H9 (cell line): ENCODE results near the gene C12orf57. TPM values are rescaled to one million over a fixed set of nuclear protein-coding genes. Genes with fewer than 3 reads are reported as not detected.
A peak's percentile ranks its signal among the peaks of the same experiment; 100 is the strongest.

ENCODE experiments used
- DNase-seq: peaks from one replicate; pipeline ENCODE4 v3.0.0-alpha.2; 2017
- H2AFZ ChIP-seq: one replicate; pipeline ENCODE4 v1.6.1; 2013; ENCODE audit warnings: mild to moderate bottlenecking, low read length, control low read depth, moderate library complexity
- H2AK5ac ChIP-seq: 2 replicates; pipeline ENCODE4 v1.6.1; 2013; ENCODE audit warnings: low read length, control low read depth, mixed read lengths; ENCODE audit not compliant: insufficient read length
- H2BK120ac ChIP-seq: one replicate; pipeline ENCODE4 v1.6.1; 2013; ENCODE audit warnings: low read depth, mild to moderate bottlenecking, low read length, control low read depth, inconsistent platforms; ENCODE audit not compliant: poor library complexity, severe bottlenecking
- H2BK12ac ChIP-seq: 2 replicates; pipeline ENCODE4 v1.6.1; 2013; ENCODE audit warnings: low read length, control low read depth, mixed read lengths, low read depth; ENCODE audit not compliant: insufficient read length
- H2BK15ac ChIP-seq: 2 replicates; pipeline ENCODE4 v1.6.1; 2013; ENCODE audit warnings: low read depth, low read length, control low read depth
- H2BK20ac ChIP-seq: one replicate; pipeline ENCODE4 v1.6.1; 2013; ENCODE audit warnings: low read depth, mild to moderate bottlenecking, low read length, control low read depth, inconsistent platforms; ENCODE audit not compliant: poor library complexity, severe bottlenecking
- H2BK5ac ChIP-seq: 2 replicates; pipeline ENCODE4 v1.6.1; 2013; ENCODE audit warnings: low read length, control low read depth, mixed read lengths; ENCODE audit not compliant: insufficient read length
- H3K14ac ChIP-seq: 2 replicates; pipeline ENCODE4 v1.6.1; 2013; ENCODE audit warnings: low read length, control low read depth; ENCODE audit not compliant: insufficient read depth
- H3K18ac ChIP-seq: 2 replicates; pipeline ENCODE4 v1.6.1; 2013; ENCODE audit warnings: low read depth, mild to moderate bottlenecking, mixed read lengths, low read length, control low read depth; ENCODE audit not compliant: insufficient read length
- H3K23ac ChIP-seq: 2 replicates; pipeline ENCODE4 v1.6.1; 2013; ENCODE audit warnings: low read length, control low read depth, mixed read lengths, low read depth; ENCODE audit not compliant: insufficient read length
- H3K23me2 ChIP-seq: 2 replicates; pipeline ENCODE4 v1.6.1; 2013; ENCODE audit warnings: low read depth, mild to moderate bottlenecking, mixed read lengths, low read length, control low read depth; ENCODE audit not compliant: insufficient read length, poor library complexity, severe bottlenecking
- H3K27ac ChIP-seq: 2 replicates; pipeline ENCODE4 v1.5.1; 2013; ENCODE audit warnings: low read length, control low read depth, mixed read lengths, low read depth; ENCODE audit not compliant: insufficient read length
- H3K27me3 ChIP-seq: 2 replicates; pipeline ENCODE4 v1.6.1; 2013; ENCODE audit warnings: low read length, control low read depth, inconsistent platforms; ENCODE audit not compliant: insufficient read depth
- H3K4ac ChIP-seq: 2 replicates; pipeline ENCODE4 v1.6.1; 2013; ENCODE audit warnings: low read depth, mild to moderate bottlenecking, control low read depth, inconsistent platforms, low read length, moderate library complexity
- H3K4me1 ChIP-seq: 2 replicates; pipeline ENCODE4 v1.6.1; 2013; ENCODE audit warnings: low read length, control low read depth, inconsistent platforms; ENCODE audit not compliant: insufficient read depth
- H3K4me2 ChIP-seq: 2 replicates; pipeline ENCODE4 v1.6.1; 2013; ENCODE audit warnings: low read length, control low read depth, mixed read lengths; ENCODE audit not compliant: insufficient read length, insufficient read depth
- H3K56ac ChIP-seq: 2 replicates; pipeline ENCODE4 v1.6.1; 2013; ENCODE audit warnings: low read depth, mild to moderate bottlenecking, mixed read lengths, low read length, control low read depth; ENCODE audit not compliant: insufficient read length
- H3K79me1 ChIP-seq: 2 replicates; pipeline ENCODE4 v1.6.1; 2013; ENCODE audit warnings: low read depth, mild to moderate bottlenecking, moderate library complexity, low read length, control low read depth, inconsistent platforms; ENCODE audit not compliant: insufficient read depth, poor library complexity, severe bottlenecking
- H3K79me2 ChIP-seq: 2 replicates; pipeline ENCODE4 v1.6.1; 2013; ENCODE audit warnings: low read length, control low read depth, inconsistent platforms; ENCODE audit not compliant: insufficient read depth
- H3K9ac ChIP-seq: 2 replicates; pipeline ENCODE4 v1.6.1; 2013; ENCODE audit warnings: low read length, control low read depth, mixed read lengths; ENCODE audit not compliant: insufficient read length; ENCODE audit errors: extremely low read depth
- H3K9me3 ChIP-seq: one replicate; pipeline ENCODE4 v1.6.1; 2013; ENCODE audit warnings: low read depth, low read length, inconsistent platforms; ENCODE audit not compliant: control insufficient read depth
- H3T11ph ChIP-seq: one replicate; pipeline ENCODE4 v1.6.1; 2013; ENCODE audit warnings: mild to moderate bottlenecking, low read length, control low read depth, inconsistent platforms
- H4K20me1 ChIP-seq: one replicate; pipeline ENCODE4 v1.6.1; 2013; ENCODE audit not compliant: control insufficient read depth, insufficient read length, insufficient read depth
- H4K5ac ChIP-seq: 2 replicates; pipeline ENCODE4 v1.6.1; 2013; ENCODE audit warnings: low read depth, mild to moderate bottlenecking, mixed read lengths, low read length, control low read depth; ENCODE audit not compliant: insufficient read length
- H4K8ac ChIP-seq: replicated peaks from 2 replicates; pipeline ENCODE4 v1.6.1; 2013; ENCODE audit warnings: low read length, control low read depth, mixed read lengths, low read depth; ENCODE audit not compliant: insufficient read length
- H4K91ac ChIP-seq: 2 replicates; pipeline ENCODE4 v1.6.1; 2013; ENCODE audit warnings: low read depth, mild to moderate bottlenecking, moderate library complexity, mixed read lengths, low read length, control low read depth; ENCODE audit not compliant: insufficient read length
- H3K27ac Mint-ChIP-seq, 3 experiments: 2 replicates in 2 of 3; 3 replicates in 1 of 3; pipeline ENCODE4 v1.8.0; 2020 to 2021; ENCODE audit warnings: mixed read lengths in 3 of 3, mild to moderate bottlenecking in 1 of 3, moderate library complexity in 1 of 3
- H3K27me3 Mint-ChIP-seq: 2 replicates; pipeline ENCODE4 v1.8.0; 2021; ENCODE audit warnings: low read depth, mild to moderate bottlenecking, moderate library complexity, mixed read lengths
- H3K36me3 Mint-ChIP-seq, 3 experiments: 2 replicates in 2 of 3; 3 replicates in 1 of 3; pipeline ENCODE4 v1.8.0; 2020 to 2021; ENCODE audit warnings: low read depth in 3 of 3, mixed read lengths in 3 of 3; ENCODE audit not compliant: insufficient read depth in 1 of 3
- H3K4me1 Mint-ChIP-seq, 2 experiments: 2 replicates each; pipeline ENCODE4 v1.8.0; 2020; ENCODE audit warnings: mixed read lengths in 2 of 2
- H3K4me3 Mint-ChIP-seq, 2 experiments: 2 replicates in 1 of 2; 3 replicates in 1 of 2; pipeline ENCODE4 v1.8.0; 2020 to 2021; ENCODE audit warnings: mild to moderate bottlenecking in 2 of 2, mixed read lengths in 2 of 2, moderate library complexity in 1 of 2
- H3K9me3 Mint-ChIP-seq, 2 experiments: 2 replicates in 1 of 2; 3 replicates in 1 of 2; pipeline ENCODE4 v1.8.0; 2020; ENCODE audit warnings: mild to moderate bottlenecking in 2 of 2, mixed read lengths in 2 of 2, moderate library complexity in 1 of 2
- CTCF ChIP-seq: fragments of 200-600 bp; sonication (generic); conservative IDR thresholded peaks from 3 replicates; pipeline ENCODE4 v1.8.0; 2021; ENCODE audit warnings: antibody characterized with exemption, mild to moderate bottlenecking
- WGBS: extraction: QIAGEN DNeasy Blood & Tissue Kit; methylation state at CpG from one replicate; pipeline ENCODE4 v1.1.7; 2013; ENCODE audit warnings: missing lambda C conversion rate, low lambda C conversion rate, mixed read lengths; ENCODE audit not compliant: insufficient read length; ENCODE audit errors: extremely low coverage; 5-methylcytosine and 5-hydroxymethylcytosine counted together
- total RNA-seq: library from RNA; stranded (reverse); gene quantifications from 2 replicates; pipeline ENCODE4 v1.2.1, GENCODE V29; 2021

Gene C12orf57
- total RNA-seq, 1 experiment from 2014 or later = 195 TPM

- Histone ChIP-seq H2AFZ (no peak overlapping the region), H2AK5ac (no peak overlapping the region), H2BK12ac (no peak overlapping the region), H3K4me1 (peaks cover 2% of the 10 kb centered on the region; the same call in 1 of the 2 replicates), H2BK120ac (no peak overlapping the region), H3K9me3 (no peaks in the 10 kb centered on the region), H4K8ac (no peak overlapping the region), H3K27me3 (no peaks in the 10 kb centered on the region), H3K23me2 (no peaks in the 10 kb centered on the region), H2BK5ac (no peak overlapping the region), H3K9ac (no peak overlapping the region), H3K23ac (no peak overlapping the region), H3K4ac (no peak overlapping the region), H2BK15ac (no peak overlapping the region), H3T11ph (no peak overlapping the region), H3K79me1 (no peaks in the 10 kb centered on the region), H4K5ac (no peak overlapping the region), H3K18ac (no peak overlapping the region), H3K56ac (no peak overlapping the region), H4K20me1 (peaks cover 2% of the 10 kb centered on the region), H2BK20ac (no peak overlapping the region), H3K4me2 (no peak overlapping the region), H3K14ac (no peak overlapping the region), H3K79me2 (no peaks in the 10 kb centered on the region), H4K91ac (no peak overlapping the region), H3K27ac (no peak overlapping the region)
- peaks cover 0 to 6% (median 0%) of the 10 kb centered on the region in 3 experiments; a peak in 4 of 7 replicates for H3K36me3 Mint-ChIP-seq
- no peak overlapping the region for H3K4me3 Mint-ChIP-seq
- H3K4me1 Mint-ChIP-seq = peaks cover 14 to 26% of the 10 kb centered on the region in 2 experiments
- H3K27ac Mint-ChIP-seq = peak overlapping the region in 1 of 3 experiments; percentile 81; a peak in 1 of 7 replicates
- DNase-seq = no peak
- WGBS = no CpG with 5 or more reads among the region's 15 CpGs
- no peaks in the 10 kb centered on the region; the same call in 1 of the 2 replicates for H3K27me3 Mint-ChIP-seq
- no peak for TF ChIP-seq CTCF
- H3K9me3 Mint-ChIP-seq = no peaks in the 10 kb centered on the region
These were observed 9.1 kb downstream of the C12orf57 start for GRCh38 chr12:6952863-6953441.
